Vagina (tissue), 2 donors: ENCODE data around the gene ADGRL3. TPM values are rescaled to one million over a fixed set of nuclear protein-coding genes. Genes with fewer than 3 reads are reported as not detected.

Source experiments
- DNase-seq, 2 donors: peaks; one replicate each; pipeline ENCODE4 v3.0.0-alpha.2; 2017; ENCODE audit errors: extremely low spot score in 2 of 2
- H3K27ac ChIP-seq: fragments of 200-600 bp; sonication (generic); one replicate; pipeline ENCODE4 v1.5.1; 2019
- H3K27me3 ChIP-seq: fragments of 200-600 bp; sonication (generic); one replicate; pipeline ENCODE4 v1.5.1; 2019
- H3K36me3 ChIP-seq, 2 donors: fragments of 200-600 bp; sonication (generic); one replicate each; pipeline ENCODE4 v1.5.1; 2017 to 2019
- H3K4me1 ChIP-seq: fragments of 200-600 bp; sonication (generic); one replicate; pipeline ENCODE4 v1.5.1; 2019
- H3K4me3 ChIP-seq, 2 donors: fragments of 200-600 bp; sonication (generic); 1 replicate in 1 of 2; 2 replicates in 1 of 2; pipeline ENCODE4 v1.5.1; 2016 to 2019
- H3K9me3 ChIP-seq: fragments of 200-600 bp; sonication (generic); one replicate; pipeline ENCODE4 v1.5.1; 2019
- POLR2A ChIP-seq, 2 donors: fragments of 450-650 bp; IDR thresholded peaks; one replicate each; pipeline ENCODE4 v1.6.1; 2017; ENCODE audit warnings: antibody characterized with exemption in 2 of 2, mild to moderate bottlenecking in 2 of 2, moderate library complexity in 2 of 2
- POLR2AphosphoS5 ChIP-seq, 2 donors: sonication (generic); formaldehyde crosslinking; IDR thresholded peaks; one replicate each; pipeline ENCODE4 v1.9.0; 2017; ENCODE audit warnings: antibody characterized with exemption in 2 of 2, mild to moderate bottlenecking in 2 of 2, low read depth in 1 of 2; ENCODE audit not compliant: insufficient read depth in 1 of 2
- intact Hi-C: fragments of 100-400 bp; cut with DNase I; formaldehyde crosslinking; loops from one replicate; pipeline ENCODE4 v1.15.1; 2023
- total RNA-seq: library from RNA; depleted of rRNA; stranded (reverse); fragments of >200 nt; gene quantifications from one replicate; pipeline ENCODE4 v1.2.3, GENCODE V29; 2016
- TF ChIP-seq, protein P1 (sequence below), 3 experiments: fragments of 450-650 bp in 2 of 3; fragments of 200-600 bp in 1 of 3; sonication (generic) in 1 of 3; IDR thresholded peaks; one replicate each; pipeline ENCODE4 v1.5.1; 2017 to 2019; ENCODE audit warnings: antibody characterized with exemption in 3 of 3, mild to moderate bottlenecking in 2 of 3, moderate library complexity in 2 of 3

Gene ADGRL3
- total RNA-seq, 1 donor from 2014 or later: 16.9 TPM

DNA sequence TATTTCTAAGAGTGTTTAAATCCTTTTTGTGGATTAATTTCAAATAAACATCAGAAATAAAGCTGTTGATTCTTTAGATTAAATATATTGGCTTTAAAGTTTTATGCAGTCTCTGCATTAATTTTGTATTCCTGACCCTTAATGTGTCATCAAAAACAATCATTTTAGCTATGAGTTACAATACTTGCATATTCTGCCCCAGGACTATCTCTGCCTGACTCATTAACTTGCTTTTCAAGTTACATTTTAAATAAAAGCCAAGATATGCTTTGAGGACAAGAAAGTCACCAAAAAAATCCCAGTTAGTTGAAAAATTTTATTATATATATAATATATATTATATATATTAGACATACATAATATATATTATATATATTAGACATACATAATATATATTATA, 208.7 kb downstream of the ADGRL3 start:
- no peaks in the 10 kb centered on the region for H3K36me3 ChIP-seq
- TF ChIP-seq POLR2A (IDR thresholded peaks at IDR 0.05) (no peak), POLR2AphosphoS5 (IDR thresholded peaks at IDR 0.05; ENCODE audit: insufficient read depth in 1 of 2, low read depth in 1 of 2) (no peak)
- no peak overlapping the region for H3K4me3 ChIP-seq
- no peaks in the 10 kb centered on the region for H3K4me1 ChIP-seq
- H3K9me3 ChIP-seq: no peaks in the 10 kb centered on the region
- no peaks in the 10 kb centered on the region for H3K27me3 ChIP-seq
- intact Hi-C loops: no loop called here
- no peak for DNase-seq
- H3K27ac ChIP-seq: no peak overlapping the region

GRCh38 chr4:61411241-61411640, 211.1 kb downstream of the ADGRL3 start:
- Histone ChIP-seq H3K27ac (no peak overlapping the region), H3K4me1 (no peaks in the 10 kb centered on the region), H3K36me3 (no peaks in the 10 kb centered on the region), H3K4me3 (no peak overlapping the region), H3K9me3 (no peaks in the 10 kb centered on the region), H3K27me3 (no peaks in the 10 kb centered on the region)
- DNase-seq: no peak
- TF ChIP-seq POLR2A (IDR thresholded peaks at IDR 0.05) (no peak), POLR2AphosphoS5 (IDR thresholded peaks at IDR 0.05; ENCODE audit: insufficient read depth in 1 of 2, low read depth in 1 of 2) (no peak)
- TF ChIP-seq, protein P1, sequence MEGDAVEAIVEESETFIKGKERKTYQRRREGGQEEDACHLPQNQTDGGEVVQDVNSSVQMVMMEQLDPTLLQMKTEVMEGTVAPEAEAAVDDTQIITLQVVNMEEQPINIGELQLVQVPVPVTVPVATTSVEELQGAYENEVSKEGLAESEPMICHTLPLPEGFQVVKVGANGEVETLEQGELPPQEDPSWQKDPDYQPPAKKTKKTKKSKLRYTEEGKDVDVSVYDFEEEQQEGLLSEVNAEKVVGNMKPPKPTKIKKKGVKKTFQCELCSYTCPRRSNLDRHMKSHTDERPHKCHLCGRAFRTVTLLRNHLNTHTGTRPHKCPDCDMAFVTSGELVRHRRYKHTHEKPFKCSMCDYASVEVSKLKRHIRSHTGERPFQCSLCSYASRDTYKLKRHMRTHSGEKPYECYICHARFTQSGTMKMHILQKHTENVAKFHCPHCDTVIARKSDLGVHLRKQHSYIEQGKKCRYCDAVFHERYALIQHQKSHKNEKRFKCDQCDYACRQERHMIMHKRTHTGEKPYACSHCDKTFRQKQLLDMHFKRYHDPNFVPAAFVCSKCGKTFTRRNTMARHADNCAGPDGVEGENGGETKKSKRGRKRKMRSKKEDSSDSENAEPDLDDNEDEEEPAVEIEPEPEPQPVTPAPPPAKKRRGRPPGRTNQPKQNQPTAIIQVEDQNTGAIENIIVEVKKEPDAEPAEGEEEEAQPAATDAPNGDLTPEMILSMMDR (IDR thresholded peaks at IDR 0.05): no peak
- intact Hi-C loops: no loop called here

- Histone ChIP-seq H3K4me3 (no peak overlapping the region), H3K9me3 (no peaks in the 10 kb centered on the region), H3K36me3 (no peaks in the 10 kb centered on the region), H3K4me1 (no peaks in the 10 kb centered on the region), H3K27me3 (no peaks in the 10 kb centered on the region), H3K27ac (no peak overlapping the region)
- DNase-seq: no peak
- TF ChIP-seq POLR2AphosphoS5 (IDR thresholded peaks at IDR 0.05; ENCODE audit: insufficient read depth in 1 of 2, low read depth in 1 of 2): peak in 1 of 2 donors; percentile 40
- TF ChIP-seq POLR2A (IDR thresholded peaks at IDR 0.05): no peak
- TF ChIP-seq, protein P1 (IDR thresholded peaks at IDR 0.05): no peak
- intact Hi-C loops: no loop called here
These were observed 225.2 kb downstream of the ADGRL3 start for GRCh38 chr4:61425315-61425714.

DNA sequence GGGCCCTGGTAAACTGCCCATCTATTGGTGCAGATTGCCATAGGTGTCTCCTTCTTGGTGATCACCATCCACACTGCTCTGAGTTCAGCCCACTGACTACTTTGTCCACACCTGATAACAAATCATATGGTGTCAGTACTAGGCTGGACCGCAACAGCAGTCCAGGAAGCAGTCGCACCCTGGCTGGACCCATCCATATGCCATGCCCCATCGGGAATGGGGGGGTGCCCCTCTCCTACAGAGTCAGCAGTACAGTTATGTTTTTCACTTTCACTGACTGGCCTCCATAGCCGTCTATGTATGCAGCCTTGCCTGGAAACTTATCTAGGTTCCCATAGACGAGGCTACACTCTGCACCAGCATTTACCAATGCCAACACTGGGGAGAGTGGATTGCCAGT, 226.1 kb downstream of the ADGRL3 start:
- DNase-seq: no peak
- no peaks in the 10 kb centered on the region for H3K9me3 ChIP-seq
- no peaks in the 10 kb centered on the region for H3K4me1 ChIP-seq
- no peak overlapping the region for H3K27ac ChIP-seq
- H3K27me3 ChIP-seq: no peaks in the 10 kb centered on the region
- TF ChIP-seq POLR2A (IDR thresholded peaks at IDR 0.05): no peak
- TF ChIP-seq, protein P1 (IDR thresholded peaks at IDR 0.05): no peak
- no peak for TF ChIP-seq POLR2AphosphoS5 (IDR thresholded peaks at IDR 0.05; ENCODE audit: insufficient read depth in 1 of 2, low read depth in 1 of 2)
- intact Hi-C loops: no loop called here
- no peak overlapping the region for H3K4me3 ChIP-seq
- no peaks in the 10 kb centered on the region for H3K36me3 ChIP-seq

DNA sequence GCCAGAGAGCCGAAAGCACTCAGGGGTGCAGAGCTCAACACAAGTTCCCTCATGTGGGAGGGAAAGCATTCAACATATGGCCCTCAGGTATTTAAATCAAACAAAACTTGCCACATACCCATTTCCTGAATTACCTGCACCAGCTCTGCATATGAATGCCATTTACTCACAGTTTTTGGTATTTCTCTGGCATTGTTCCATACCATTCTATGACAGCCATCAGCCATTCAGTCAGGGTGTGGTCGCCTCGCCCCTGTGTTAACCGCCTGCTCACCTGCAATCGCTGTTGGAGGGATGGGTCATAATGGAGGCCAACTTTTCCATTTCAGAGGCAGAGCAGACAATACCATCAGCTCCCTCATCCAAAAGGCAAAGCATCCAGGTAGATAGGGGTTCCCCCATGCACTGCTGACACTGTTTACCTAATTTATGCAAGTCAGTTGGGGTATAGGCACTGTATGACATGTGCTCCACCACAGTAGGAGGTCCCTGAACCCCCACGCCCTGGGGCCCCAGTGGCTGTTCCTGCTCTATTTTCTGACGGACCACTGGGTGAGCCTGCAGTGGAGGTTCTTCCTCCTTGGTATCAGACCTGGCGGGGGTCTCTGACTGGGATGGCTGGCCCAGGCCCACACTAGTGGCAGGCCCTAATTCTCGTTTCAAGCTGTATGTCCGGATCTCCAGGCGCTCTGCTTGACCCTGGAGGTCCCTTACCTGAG, 227.1 kb downstream of the ADGRL3 start:
- H3K27me3 ChIP-seq: no peaks in the 10 kb centered on the region
- no peak overlapping the region for H3K27ac ChIP-seq

More for the DNA sequence above, 227.1 kb downstream of the ADGRL3 start:
- DNase-seq: no peak
- Histone ChIP-seq H3K9me3 (no peaks in the 10 kb centered on the region), H3K36me3 (no peaks in the 10 kb centered on the region), H3K4me3 (no peak overlapping the region), H3K4me1 (no peaks in the 10 kb centered on the region)
- intact Hi-C loops: no loop called here
- TF ChIP-seq POLR2AphosphoS5 (IDR thresholded peaks at IDR 0.05; ENCODE audit: insufficient read depth in 1 of 2, low read depth in 1 of 2) (no peak), POLR2A (IDR thresholded peaks at IDR 0.05) (no peak)
- TF ChIP-seq, protein P1 (IDR thresholded peaks at IDR 0.05): no peak
